Stimulated activated CD8-positive, alpha-beta memory T cell treated with anti-CD3 and anti-CD28 coated beads, Interleukin-4, amount 100 ng/mL, for 24 hours (primary cell): Measurements from ENCODE around the gene SOAT1.
"Not testable (repeated sequence)": the region's sequence is repeated elsewhere in the genome, so short reads cannot be mapped to it uniquely, and the experiment has no call there.

ENCODE experiments used
- DNase-seq: peaks from one replicate; pipeline ENCODE4 v3.0.0-alpha.2; 2020; ENCODE audit warnings: low read depth

Gene SOAT1

DNA sequence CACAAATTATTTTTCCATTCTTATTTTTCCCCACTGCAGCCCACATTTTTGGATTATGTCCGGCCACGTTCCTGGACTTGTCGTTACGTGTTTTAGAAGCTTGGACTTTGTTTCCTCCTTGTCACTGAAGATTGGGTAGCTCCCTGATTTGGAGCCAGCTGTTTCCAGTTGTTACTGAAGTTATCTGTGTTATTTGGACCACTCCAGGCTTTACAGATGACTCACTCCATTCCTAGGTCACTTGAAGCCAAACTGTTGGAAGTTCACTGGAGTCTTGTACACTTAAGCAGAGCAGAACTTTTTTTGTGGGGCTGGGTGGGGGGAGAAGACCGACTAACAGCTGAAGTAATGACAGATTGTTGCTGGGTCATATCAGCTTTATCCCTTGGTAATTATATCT is 59.9 kb downstream of the SOAT1 start:
- DNase-seq = no peak

DNA sequence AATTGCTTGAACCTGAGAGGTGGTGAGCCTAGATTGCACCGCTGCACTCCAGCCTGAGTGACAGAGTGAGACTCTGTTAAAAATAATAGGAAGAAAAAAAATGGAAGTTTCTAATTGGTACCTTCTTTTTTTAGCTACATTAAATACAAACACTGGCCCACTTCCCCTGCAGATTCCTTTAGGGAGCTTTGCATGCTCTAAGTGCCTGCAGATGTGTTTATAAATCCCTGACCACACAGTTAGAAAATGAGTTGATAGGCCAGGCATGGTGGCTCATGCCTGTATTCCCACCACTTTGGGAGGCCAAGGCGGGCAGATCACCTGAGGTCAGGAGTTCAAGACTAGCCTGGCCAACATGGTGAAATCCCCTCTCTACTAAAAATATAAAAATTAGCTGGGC is 68.0 kb downstream of the SOAT1 start:
- not testable (repeated sequence) for DNase-seq

DNA sequence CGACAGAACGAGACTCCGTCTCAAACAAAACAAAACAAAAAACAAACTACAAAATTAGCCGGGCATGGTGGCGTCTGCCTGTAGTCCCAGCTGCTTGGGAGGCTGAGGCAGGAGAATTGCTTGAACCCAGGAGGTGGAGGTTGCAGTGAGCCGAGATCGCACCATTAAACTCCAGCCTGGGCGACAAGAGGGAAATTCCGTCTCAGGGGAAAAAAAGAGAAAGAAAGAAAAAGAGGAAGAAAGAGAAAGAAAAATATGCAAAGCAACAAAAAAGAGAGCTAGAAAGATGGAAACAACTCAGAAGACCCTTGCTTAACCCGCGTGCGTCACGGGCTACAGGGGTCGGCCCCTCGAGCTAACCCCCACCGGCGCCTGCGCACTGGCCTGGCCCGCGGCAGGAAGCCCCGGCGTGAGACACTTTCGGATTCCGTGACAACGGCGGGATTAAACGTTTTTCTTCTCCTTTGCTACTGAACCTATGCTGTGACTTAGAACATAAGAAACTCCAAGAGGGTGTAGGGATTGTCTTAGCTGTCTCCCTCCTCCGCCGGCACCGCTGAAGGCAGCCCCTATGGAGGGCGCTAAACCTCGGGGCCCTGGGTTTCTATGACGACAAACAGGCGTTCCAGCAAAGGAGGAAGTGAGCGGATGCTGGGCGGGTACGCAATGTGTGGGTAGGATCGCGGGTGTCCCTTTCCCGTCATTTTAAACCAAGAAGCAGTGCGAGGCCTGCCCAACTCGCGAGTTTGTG is 71.9 kb downstream of the SOAT1 start, which contains the start of gene AXDND1:
AXDND1 (plus strand) TSS at position 630 of the 751 bp plus-strand sequence. CDS start 539 bp downstream, outside the sequence.
- DNase-seq = peak; percentile 77

DNA sequence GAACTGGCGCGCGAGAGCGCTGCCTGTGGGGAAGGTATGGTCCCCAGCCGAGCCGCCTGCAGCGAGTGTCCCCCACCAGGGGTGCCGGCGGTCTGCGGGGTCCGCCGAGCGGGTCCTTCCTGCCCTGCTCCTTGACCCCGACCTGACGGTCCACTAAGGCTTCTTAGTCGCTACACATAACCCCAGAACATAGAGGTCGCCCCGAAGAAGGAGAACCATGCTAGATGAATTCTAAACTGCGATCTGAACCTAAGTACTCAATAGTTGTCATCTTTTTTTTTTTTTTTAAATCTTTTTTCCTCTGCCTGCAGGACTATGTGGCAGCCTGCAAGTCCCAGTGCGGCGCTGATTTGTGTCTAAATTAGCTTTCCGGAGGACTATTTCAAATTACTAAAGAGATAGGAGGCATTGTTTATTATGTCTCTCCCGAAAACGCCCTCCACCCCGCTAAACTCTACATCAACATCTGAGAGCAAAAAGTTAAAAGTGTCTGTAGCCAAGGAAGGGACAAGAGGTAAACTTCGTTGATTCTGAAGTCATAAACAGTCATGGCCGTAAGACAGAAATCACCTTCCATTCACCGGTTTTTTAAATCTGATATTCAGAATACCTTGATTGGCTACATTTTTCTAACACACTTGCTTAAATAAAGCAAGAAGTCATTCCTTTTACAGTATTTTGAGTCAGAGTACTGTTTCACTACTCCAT is 72.7 kb downstream of the SOAT1 start:
- DNase-seq = no peak

DNA sequence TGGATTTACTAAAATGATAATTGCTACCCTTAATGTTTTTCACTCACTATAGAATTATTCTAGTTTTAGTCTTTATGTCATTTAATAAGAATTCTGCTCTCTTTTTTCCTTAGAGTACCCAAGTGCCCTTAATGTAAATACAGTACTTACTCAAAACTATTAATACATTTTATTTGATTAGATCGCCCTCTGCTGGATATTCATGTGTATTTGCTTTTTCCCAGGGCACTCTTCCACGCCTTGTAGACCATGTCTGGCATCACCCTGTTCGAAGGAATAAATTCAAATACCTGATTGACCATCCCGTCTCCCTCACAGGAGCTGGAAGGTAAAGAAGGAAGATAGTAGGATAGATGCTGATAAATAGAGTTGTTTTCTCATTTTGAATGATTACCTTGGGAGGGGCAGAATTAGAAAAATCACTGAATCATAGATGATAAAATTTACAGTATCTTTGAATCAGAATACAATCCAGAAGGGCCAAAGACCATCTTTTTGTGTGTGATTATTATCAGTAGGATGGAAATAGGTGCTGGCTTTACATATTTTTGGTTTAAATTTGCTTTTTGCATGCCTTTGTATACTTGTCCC is 76.2 kb downstream of the SOAT1 start:
- no peak for DNase-seq

DNA sequence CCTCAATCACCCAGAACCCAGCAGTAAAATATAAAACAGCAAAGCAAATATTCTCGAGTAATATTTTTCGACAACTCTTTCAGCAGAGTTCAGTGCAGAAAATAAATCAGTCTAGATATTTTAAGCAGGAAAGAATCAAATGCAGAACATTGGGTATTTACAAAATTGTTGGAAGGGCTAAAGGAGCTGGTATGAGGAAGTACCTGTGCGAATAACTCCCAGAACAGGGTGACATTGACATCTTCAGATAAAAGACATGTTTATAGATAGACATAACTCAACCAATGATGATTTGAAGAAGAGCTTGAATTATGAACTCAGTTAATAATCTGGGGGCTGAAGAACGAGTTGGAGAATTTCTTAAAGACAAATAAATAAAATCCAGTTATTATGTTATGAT is 78.6 kb downstream of the SOAT1 start:
- no peak for DNase-seq

DNA sequence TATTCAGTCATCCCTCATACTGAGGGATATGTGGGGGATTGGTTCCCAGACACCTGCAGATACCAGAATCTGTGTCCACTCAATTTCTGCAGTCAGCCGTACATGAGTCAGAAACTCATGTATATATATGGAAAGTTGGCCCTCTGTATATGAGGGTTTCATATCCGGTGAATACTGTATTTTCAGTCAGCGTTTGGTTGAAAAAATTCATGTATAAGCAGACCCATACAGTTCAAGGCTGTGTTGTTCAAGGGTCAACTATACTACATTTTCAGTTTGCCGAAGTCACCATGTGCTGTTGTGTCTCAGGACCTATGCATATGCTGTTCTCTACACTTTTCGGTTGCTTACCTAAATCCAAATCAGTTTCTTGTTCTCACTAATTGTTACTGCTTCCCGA is 82.6 kb downstream of the SOAT1 start:
- DNase-seq = no peak

DNA sequence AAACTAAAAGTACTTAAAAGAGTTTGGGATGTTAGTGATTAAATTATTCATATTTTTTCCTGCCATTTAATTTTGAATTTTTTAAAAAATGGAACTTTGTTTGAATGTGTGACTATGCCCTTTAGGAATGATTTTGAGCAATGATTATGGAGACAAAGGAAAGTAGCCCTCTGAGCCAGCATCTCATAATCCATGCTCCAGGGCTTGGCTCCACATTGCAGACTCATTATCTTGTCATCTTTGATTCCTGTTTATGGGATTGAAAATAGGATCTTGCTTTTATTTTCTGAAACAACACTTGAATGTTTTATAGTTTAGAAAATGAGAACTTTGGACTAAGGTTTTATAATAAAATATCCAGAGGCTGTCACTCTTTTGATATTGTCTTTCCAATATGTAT is 86.7 kb downstream of the SOAT1 start:
- DNase-seq = no peak

DNA sequence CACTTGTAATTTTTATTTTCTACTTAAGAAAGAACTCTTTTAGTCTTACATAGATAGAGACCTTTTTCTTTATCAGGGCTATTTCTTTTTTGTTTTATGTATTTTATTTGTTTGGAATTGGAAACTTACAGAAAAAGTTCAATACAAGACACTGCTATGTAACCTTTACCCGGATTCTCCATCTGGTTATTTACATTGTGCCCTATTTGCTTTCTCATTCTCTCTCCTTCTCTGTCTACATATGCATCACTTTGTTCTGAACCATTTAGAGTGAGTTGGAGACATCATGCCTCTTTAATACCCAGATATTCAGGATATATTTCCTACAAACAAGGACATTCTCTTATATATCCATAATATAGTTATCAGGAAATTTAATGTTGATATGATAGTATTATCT is 90.4 kb downstream of the SOAT1 start:
- DNase-seq = no peak

DNA sequence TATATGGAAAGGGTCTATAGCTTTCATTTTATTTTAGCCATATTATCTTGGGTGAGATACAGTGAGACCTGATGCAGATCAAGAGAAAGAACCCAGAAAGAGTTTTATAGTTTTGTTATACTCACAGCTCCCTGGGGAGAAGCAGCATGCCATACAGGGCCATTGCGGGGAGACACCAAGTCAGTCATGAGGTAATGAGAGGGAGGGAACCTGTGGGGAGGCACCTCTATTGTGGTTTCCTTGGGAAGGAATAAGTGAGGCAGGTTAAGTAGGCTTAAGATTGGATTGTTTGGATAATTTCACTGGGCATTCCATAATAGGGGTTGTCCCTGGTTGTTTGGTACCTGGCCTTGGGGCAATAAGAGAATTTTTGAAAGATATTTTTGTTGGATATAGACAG is 91.9 kb downstream of the SOAT1 start:
- DNase-seq = no peak

DNA sequence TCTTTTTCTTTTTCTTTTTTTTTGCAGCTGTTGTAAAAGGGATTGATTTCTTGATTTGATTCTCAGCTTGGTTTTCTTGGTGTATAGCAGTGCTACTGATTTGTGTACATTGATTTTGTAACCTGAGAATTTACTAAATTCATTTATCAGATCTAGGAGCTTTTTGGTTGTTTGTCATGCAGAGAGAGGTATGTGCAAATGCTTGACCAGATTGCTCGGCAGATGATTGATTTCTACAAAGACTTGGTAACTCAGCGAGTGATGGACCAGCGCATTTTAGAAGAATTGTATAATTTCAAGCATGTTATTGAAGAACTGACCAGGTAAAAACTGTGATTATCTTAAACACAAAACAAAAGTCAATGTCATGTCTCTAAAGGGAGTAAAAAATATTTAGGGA is 100.1 kb downstream of the SOAT1 start:
- no peak for DNase-seq

DNA sequence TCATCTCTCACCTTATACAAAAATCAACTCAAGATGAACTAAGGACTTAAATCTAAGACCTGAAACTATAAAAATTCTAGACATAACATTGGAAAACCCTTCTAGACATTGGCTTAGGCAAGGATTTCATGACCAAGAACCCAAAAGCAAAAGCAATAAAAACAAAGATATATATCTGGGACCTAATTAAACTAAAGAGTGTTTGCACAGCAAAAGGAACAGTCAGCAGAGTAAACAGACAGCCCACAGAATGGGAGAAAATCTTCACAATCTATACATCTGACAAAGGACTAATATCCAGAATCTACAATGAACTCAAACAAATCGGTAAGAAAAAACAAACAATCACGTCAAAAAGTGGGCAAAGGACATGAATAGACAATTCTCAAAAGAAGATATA is 105.8 kb downstream of the SOAT1 start:
- DNase-seq = not testable (repeated sequence)
